ENCODE data around the gene DBNDD1. TPM values are rescaled to one million over a fixed set of nuclear protein-coding genes. Genes with fewer than 3 reads are reported as not detected.

DBNDD1 gene
- polyA plus RNA-seq, 1 of the 3 experiments (the other 2 are of a cell fraction): 27.9 TPM

DNA sequence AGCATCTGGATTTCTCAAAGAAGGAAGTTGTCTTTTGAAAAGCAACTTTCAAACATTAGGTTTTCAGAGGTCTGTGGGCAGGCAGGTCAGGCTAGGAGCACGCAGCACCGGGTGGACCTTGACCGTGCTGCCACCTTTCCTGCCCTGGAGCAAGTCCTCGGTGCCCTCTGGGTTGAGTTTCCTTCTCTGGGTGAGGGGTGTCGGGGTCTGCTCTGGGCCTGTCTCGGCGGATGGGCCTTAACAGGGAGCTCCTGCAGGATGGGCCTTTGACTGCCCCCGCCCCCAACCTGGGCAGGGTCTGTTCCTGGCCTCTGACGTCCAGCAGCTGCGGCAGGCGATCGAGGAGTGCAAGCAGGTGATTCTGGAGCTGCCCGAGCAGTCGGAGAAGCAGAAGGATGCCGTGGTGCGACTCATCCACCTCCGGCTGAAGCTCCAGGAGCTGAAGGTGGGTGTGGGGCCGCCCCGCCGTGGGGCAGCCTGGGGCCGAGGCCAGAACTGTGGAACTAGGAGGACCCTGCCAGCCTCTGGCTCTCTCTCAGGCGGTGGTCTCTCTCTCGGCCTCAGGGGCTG, 62.0 kb downstream of the DBNDD1 start:
- Histone ChIP-seq H3K4me3 (ENCODE audit: low read depth in 2 of 2, low read length in 1 of 2) (no peak overlapping the region), H3K9me2 (no peaks in the 10 kb centered on the region), H3K79me2 (ENCODE audit: insufficient read depth) (peaks cover 9% of the 10 kb centered on the region; the same call in 1 of the 2 replicates), H3K9ac (no peak overlapping the region), H3K4me1 (ENCODE audit: control insufficient read depth in 1 of 2, insufficient read depth in 2 of 2, low read depth in 1 of 2, low read length in 1 of 2) (peaks cover 0 to 6% of the 10 kb centered on the region in 2 experiments; a peak in 1 of 4 replicates), H3K27me3 (ENCODE audit: insufficient read depth) (no peaks in the 10 kb centered on the region), H3K9me3 (no peaks in the 10 kb centered on the region), H3K4me2 (no peak overlapping the region), H3K27ac (ENCODE audit: low read depth in 2 of 2, low read length in 1 of 2) (no peak overlapping the region), H3F3A (replicated peaks; ENCODE audit: insufficient read depth) (no peaks in the 10 kb centered on the region), H4K20me1 (ENCODE audit: insufficient read depth) (no peaks in the 10 kb centered on the region), H2AFZ (ENCODE audit: low read depth) (no peak overlapping the region), H3K36me3 (replicated peaks in 1 of 2; ENCODE audit: control insufficient read depth in 1 of 2, insufficient read depth in 2 of 2, low read length in 1 of 2) (peaks cover 0 to 23% of the 10 kb centered on the region in 2 experiments)
- ChIA-PET CTCF (interaction anchor here (2.0 kb wide), 1 partner anchor 8 kb away, joined by 6 read pairs; no protein-coding TSS in a partner anchor), POLR2A (interaction anchor here (0.6 kb wide), 1 partner anchor 17 kb away, joined by 3 read pairs; no protein-coding TSS in a partner anchor)
- TF ChIP-seq GATA2 (CRISPR knock-in tag; IDR thresholded peaks at IDR 0.05) (no peak), EZH2phosphoT487 (IDR thresholded peaks at IDR 0.05; ENCODE audit: borderline replicate concordance, low read depth) (no peak), RCOR1 (IDR thresholded peaks at IDR 0.05; ENCODE audit: low read length) (no peak), TEAD4 (IDR thresholded peaks at IDR 0.05; ENCODE audit: borderline replicate concordance, insufficient read depth) (no peak), TAF1 (IDR thresholded peaks at IDR 0.05; ENCODE audit: borderline replicate concordance, low read depth, low read length) (no peak), TCF12 (IDR thresholded peaks at IDR 0.05) (no peak), SIN3A (IDR thresholded peaks at IDR 0.05; ENCODE audit: borderline replicate concordance, low read depth, low read length) (no peak), FOXM1 (IDR thresholded peaks at IDR 0.05; ENCODE audit: low read depth) (no peak), RFX5 (IDR thresholded peaks at IDR 0.05; ENCODE audit: low read length) (no peak), FOSL2 (IDR thresholded peaks at IDR 0.05; ENCODE audit: borderline replicate concordance, low read depth) (no peak), USF2 (IDR thresholded peaks at IDR 0.05; ENCODE audit: borderline replicate concordance, low read depth, low read length) (no peak)
- TF ChIP-seq, protein P1, sequence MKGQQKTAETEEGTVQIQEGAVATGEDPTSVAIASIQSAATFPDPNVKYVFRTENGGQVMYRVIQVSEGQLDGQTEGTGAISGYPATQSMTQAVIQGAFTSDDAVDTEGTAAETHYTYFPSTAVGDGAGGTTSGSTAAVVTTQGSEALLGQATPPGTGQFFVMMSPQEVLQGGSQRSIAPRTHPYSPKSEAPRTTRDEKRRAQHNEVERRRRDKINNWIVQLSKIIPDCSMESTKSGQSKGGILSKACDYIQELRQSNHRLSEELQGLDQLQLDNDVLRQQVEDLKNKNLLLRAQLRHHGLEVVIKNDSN (IDR thresholded peaks at IDR 0.05; ENCODE audit: borderline replicate concordance, low read depth): no peak
- WGBS (ENCODE audit: low lambda C conversion rate): 99% methylated on average over 18 of the region's 23 CpGs
- no peak for DNase-seq

DNA sequence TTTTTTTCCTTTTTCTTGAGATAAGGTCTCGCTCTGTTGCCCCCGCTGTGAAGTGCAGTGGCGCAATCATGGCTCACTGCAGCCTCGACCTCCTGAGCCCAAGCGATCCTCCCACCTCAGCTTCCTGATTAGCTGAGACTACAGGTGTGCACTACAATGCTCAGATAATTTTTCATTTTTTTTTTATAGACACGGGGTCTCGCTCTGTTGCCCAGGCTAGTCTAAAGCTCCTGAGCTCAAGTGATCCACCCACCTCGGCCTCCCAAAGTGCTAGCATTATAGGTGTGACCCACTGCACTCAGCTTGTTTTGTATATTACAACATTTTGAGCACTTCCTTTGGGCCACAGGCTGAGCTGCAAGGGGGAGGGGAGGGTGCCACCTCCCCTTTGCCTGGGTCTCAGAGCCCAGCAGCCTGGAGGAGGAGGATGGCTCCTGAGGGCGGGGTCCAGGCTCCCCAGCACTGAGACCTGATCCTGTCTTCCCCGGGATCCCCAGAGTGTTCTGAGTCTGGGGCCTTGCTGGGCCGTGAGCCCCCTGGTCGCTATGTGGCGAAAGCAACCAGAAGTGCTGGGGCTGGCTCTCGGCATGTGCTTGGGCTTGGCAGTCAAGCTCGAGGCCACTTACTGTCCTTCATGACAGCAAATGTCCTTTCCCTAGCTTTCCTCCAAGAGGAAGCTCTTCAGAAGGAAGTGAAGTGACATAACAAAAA, 62.6 kb downstream of the DBNDD1 start:
- Histone ChIP-seq H3K79me2 (ENCODE audit: insufficient read depth) (peaks cover 9% of the 10 kb centered on the region; the same call in 1 of the 2 replicates), H3K27ac (ENCODE audit: low read depth in 2 of 2, low read length in 1 of 2) (no peak overlapping the region), H4K20me1 (ENCODE audit: insufficient read depth) (no peaks in the 10 kb centered on the region), H3K9ac (no peak overlapping the region), H3K4me2 (no peak overlapping the region), H3K36me3 (replicated peaks in 1 of 2; ENCODE audit: control insufficient read depth in 1 of 2, insufficient read depth in 2 of 2, low read length in 1 of 2) (peaks cover 0 to 23% of the 10 kb centered on the region in 2 experiments), H3F3A (replicated peaks; ENCODE audit: insufficient read depth) (no peaks in the 10 kb centered on the region), H3K4me1 (ENCODE audit: control insufficient read depth in 1 of 2, insufficient read depth in 2 of 2, low read depth in 1 of 2, low read length in 1 of 2) (peaks cover 0 to 6% of the 10 kb centered on the region in 2 experiments; a peak in 1 of 4 replicates), H3K9me2 (no peaks in the 10 kb centered on the region), H3K9me3 (no peaks in the 10 kb centered on the region), H3K27me3 (ENCODE audit: insufficient read depth) (no peaks in the 10 kb centered on the region), H3K4me3 (ENCODE audit: low read depth in 2 of 2, low read length in 1 of 2) (no peak overlapping the region), H2AFZ (ENCODE audit: low read depth) (no peak overlapping the region)
- 93% methylated on average over 15 of the region's 15 CpGs for WGBS (ENCODE audit: low lambda C conversion rate)
- ChIA-PET POLR2A (interaction anchor here (0.6 kb wide), 1 partner anchor 18 kb away, joined by 3 read pairs; no protein-coding TSS in a partner anchor), CTCF (no interaction called here)
- no peak for DNase-seq
- no peak for TF ChIP-seq NFIC (IDR thresholded peaks at IDR 0.05; ENCODE audit: borderline replicate concordance)
- no peak for TF ChIP-seq FOXM1 (IDR thresholded peaks at IDR 0.05; ENCODE audit: low read depth)
- TF ChIP-seq FOXJ3 (CRISPR knock-in tag; IDR thresholded peaks at IDR 0.05): no peak
- TF ChIP-seq, protein P2, sequence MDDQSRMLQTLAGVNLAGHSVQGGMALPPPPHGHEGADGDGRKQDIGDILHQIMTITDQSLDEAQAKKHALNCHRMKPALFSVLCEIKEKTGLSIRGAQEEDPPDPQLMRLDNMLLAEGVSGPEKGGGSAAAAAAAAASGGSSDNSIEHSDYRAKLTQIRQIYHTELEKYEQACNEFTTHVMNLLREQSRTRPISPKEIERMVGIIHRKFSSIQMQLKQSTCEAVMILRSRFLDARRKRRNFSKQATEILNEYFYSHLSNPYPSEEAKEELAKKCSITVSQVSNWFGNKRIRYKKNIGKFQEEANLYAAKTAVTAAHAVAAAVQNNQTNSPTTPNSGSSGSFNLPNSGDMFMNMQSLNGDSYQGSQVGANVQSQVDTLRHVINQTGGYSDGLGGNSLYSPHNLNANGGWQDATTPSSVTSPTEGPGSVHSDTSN (IDR thresholded peaks at IDR 0.05): no peak
- no peak for TF ChIP-seq EZH2phosphoT487 (IDR thresholded peaks at IDR 0.05; ENCODE audit: borderline replicate concordance, low read depth)
- no peak for TF ChIP-seq YY1 (IDR thresholded peaks at IDR 0.05; ENCODE audit: low read depth)
- TF ChIP-seq RXRA (IDR thresholded peaks at IDR 0.05; ENCODE audit: borderline replicate concordance, low read depth): no peak
- TF ChIP-seq, protein P3, sequence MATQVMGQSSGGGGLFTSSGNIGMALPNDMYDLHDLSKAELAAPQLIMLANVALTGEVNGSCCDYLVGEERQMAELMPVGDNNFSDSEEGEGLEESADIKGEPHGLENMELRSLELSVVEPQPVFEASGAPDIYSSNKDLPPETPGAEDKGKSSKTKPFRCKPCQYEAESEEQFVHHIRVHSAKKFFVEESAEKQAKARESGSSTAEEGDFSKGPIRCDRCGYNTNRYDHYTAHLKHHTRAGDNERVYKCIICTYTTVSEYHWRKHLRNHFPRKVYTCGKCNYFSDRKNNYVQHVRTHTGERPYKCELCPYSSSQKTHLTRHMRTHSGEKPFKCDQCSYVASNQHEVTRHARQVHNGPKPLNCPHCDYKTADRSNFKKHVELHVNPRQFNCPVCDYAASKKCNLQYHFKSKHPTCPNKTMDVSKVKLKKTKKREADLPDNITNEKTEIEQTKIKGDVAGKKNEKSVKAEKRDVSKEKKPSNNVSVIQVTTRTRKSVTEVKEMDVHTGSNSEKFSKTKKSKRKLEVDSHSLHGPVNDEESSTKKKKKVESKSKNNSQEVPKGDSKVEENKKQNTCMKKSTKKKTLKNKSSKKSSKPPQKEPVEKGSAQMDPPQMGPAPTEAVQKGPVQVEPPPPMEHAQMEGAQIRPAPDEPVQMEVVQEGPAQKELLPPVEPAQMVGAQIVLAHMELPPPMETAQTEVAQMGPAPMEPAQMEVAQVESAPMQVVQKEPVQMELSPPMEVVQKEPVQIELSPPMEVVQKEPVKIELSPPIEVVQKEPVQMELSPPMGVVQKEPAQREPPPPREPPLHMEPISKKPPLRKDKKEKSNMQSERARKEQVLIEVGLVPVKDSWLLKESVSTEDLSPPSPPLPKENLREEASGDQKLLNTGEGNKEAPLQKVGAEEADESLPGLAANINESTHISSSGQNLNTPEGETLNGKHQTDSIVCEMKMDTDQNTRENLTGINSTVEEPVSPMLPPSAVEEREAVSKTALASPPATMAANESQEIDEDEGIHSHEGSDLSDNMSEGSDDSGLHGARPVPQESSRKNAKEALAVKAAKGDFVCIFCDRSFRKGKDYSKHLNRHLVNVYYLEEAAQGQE (IDR thresholded peaks at IDR 0.05; ENCODE audit: low read depth, low read length): no peak
- TF ChIP-seq, protein P1 (IDR thresholded peaks at IDR 0.05; ENCODE audit: borderline replicate concordance, low read depth): no peak
- TF ChIP-seq TEAD4 (IDR thresholded peaks at IDR 0.05; ENCODE audit: borderline replicate concordance, insufficient read depth): no peak

All from SK-N-SH (cell line).